ENCODE results near the gene RILPL1.

DNA sequence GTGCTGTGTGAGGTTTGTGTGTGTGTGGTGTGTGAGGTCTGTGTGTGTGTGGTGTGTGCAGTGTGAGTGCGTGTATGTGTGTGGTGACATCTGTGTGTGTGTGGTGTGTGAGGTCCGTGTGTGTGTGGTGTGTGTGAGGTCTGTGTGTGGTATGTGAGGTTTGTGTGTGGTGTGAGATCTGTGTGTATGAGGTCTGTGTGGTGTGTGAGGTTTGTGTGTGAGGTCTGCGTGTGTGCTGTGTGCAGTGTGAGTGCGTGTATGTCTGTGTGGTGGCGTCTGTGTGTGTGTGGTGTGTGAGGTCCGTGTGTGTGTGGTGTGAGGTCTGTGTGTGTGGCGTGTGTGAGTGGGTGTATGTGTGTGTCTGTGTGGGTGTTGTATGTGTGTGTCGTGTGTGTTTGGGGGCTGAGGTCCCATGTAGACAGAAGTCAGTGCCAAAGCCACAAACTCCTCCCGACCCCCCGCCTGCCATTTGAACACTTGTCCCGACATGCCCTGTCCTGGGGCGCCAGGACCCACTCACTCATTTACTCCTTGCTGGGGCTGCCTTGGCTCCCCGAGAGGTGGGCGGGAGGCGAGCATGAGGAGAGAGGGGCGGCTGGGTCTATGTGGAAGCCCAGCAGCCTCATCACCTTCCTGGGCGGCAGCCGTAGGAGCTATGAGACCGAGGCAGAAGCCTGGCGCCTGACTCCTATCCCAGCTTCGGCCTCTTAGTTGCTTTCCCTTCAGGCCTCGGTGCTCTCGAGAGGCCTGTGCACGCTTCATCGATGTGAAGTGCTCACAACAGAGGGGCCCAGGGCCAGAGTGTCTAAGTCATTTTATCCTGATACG lies 20.5 kb downstream of the RILPL1 start:
- no peak for TF ChIP-seq CTCF (IDR thresholded peaks at IDR 0.05)
- no peak for TF ChIP-seq POLR2A (IDR thresholded peaks at IDR 0.05)
- TF ChIP-seq POLR2AphosphoS5 (IDR thresholded peaks at IDR 0.05): no peak
